Psoas muscle (tissue), 8 donors: ENCODE data around the gene TRIM3. TPM values are rescaled to one million over a fixed set of nuclear protein-coding genes. Genes with fewer than 3 reads are reported as not detected.
A peak's percentile ranks its signal among the peaks of the same experiment; 100 is the strongest.

Experiments
- ATAC-seq, 4 donors: fragments of 200-7000 bp; cut with Tn5 transposase; one replicate each; pipeline ENCODE4 v1.9.1; 2020; ENCODE audit warnings: moderate library complexity in 3 of 4, mild to moderate bottlenecking in 2 of 4
- DNase-seq, 2 donors: peaks; one replicate each; pipeline ENCODE4 v3.0.0-alpha.2; 2020
- H3K27ac ChIP-seq: fragments of 200-600 bp; one replicate; pipeline ENCODE4 v1.8.0; 2022
- H3K27me3 ChIP-seq, 3 donors: fragments of 200-600 bp in 1 of 3; one replicate each; pipeline versions ENCODE4 v1.6.1 to v1.8.0; 2013 to 2022; ENCODE audit warnings: low read length in 2 of 3, mild to moderate bottlenecking in 2 of 3, moderate library complexity in 1 of 3; ENCODE audit not compliant: insufficient read depth in 3 of 3
- H3K36me3 ChIP-seq, 2 donors: fragments of 200-600 bp in 1 of 2; one replicate each; pipeline versions ENCODE4 v1.6.1 to v1.8.0; 2013 to 2022; ENCODE audit warnings: low read depth in 1 of 2, mild to moderate bottlenecking in 1 of 2, moderate library complexity in 1 of 2; ENCODE audit not compliant: insufficient read depth in 1 of 2
- H3K4me1 ChIP-seq: fragments of 200-600 bp; one replicate; pipeline ENCODE4 v1.8.0; 2022
- H3K4me3 ChIP-seq: fragments of 200-600 bp; one replicate; pipeline ENCODE4 v1.8.0; 2022; ENCODE audit warnings: mild to moderate bottlenecking
- H3K9me3 ChIP-seq: fragments of 200-600 bp; one replicate; pipeline ENCODE4 v1.8.0; 2022
- WGBS, 3 donors: extraction: QIAGEN DNeasy Blood & Tissue Kit; methylation state at CpG; one replicate each; pipeline versions ENCODE4 v1.1.6 to v1.1.7; 2013; 5-methylcytosine and 5-hydroxymethylcytosine counted together
- intact Hi-C, 2 donors: fragments of 100-400 bp; cut with DNase I; formaldehyde crosslinking; loops; one replicate each; pipeline versions ENCODE4 v1.11.0 to v1.14.2; 2022
- polyA plus RNA-seq, 3 donors: library from polyadenylated mRNA; stranded (reverse); fragments of 200-250 nt; gene quantifications; one replicate each; pipeline ENCODE4 v1.2.3, GENCODE V29; 2013
- total RNA-seq, 4 donors: library from RNA; stranded (reverse); fragmentation: NEBNext Ultra II Directional in 2 of 4; extraction: Animal tissue kit (Norgen Biotek cat#: 25700) in 2 of 4; gene quantifications; one replicate each; pipeline versions ENCODE4 v1.2.1 to v1.2.4, GENCODE V29; 2021 to 2023
- TF ChIP-seq, protein P1 (sequence below): fragments of 200-600 bp; IDR thresholded peaks from one replicate; pipeline ENCODE4 v1.8.0; 2022; ENCODE audit warnings: antibody characterized with exemption
- donor health status: healthy with polysubstance abuse.
- donor health status: DM: no; HTN: no; CAD: no; lungs with moderate emphysema.
- donor health status: Bipolar disorder and iron deficiency.
- donor health status: healthy.
- donor health status: DM: yes; HTN: yes; CAD: no.
- donor health status: DM: no; HTN: no; CAD: no.
- donor health status: DM: no; HTN: no; CAD: no.
- donor health status: DM: yes; HTN: yes; CAD: no.

Gene TRIM3
- total and polyA plus RNA-seq, 7 donors = 9.6 to 15.3 (median 12.5) TPM

DNA sequence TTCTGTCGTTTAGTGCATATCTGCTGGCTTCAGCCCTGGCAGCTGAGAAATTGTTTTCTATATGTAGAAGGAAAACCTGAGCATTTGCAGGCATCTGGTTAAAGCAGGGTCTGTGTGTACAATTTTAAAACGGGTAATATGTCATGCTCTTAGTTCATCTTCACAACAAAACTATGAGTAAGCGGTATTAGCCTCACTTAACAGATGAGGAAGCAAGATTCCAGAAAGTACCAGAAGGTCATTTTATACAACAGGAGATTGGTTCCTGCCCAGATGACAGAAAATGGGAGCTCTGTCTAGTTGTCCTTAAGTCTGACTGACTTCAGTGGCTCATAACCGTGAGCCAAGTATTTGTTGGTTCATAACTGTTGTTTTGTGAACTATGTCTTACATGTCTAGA lies 8.7 kb upstream of the TRIM3 start:
- WGBS, 3 donors = 74 to 78% (median 75%) methylated on average over 4 of the region's 4 CpGs
- Histone ChIP-seq H3K9me3 (no peaks in the 10 kb centered on the region), H3K27me3 (no peaks in the 10 kb centered on the region), H3K4me3 (peak overlapping the region; percentile 93), H3K36me3 (peaks cover 14 to 78% of the 10 kb centered on the region in 2 donors), H3K4me1 (peaks cover 21% of the 10 kb centered on the region), H3K27ac (peak overlapping the region; percentile 95)
- TF ChIP-seq, protein P1, sequence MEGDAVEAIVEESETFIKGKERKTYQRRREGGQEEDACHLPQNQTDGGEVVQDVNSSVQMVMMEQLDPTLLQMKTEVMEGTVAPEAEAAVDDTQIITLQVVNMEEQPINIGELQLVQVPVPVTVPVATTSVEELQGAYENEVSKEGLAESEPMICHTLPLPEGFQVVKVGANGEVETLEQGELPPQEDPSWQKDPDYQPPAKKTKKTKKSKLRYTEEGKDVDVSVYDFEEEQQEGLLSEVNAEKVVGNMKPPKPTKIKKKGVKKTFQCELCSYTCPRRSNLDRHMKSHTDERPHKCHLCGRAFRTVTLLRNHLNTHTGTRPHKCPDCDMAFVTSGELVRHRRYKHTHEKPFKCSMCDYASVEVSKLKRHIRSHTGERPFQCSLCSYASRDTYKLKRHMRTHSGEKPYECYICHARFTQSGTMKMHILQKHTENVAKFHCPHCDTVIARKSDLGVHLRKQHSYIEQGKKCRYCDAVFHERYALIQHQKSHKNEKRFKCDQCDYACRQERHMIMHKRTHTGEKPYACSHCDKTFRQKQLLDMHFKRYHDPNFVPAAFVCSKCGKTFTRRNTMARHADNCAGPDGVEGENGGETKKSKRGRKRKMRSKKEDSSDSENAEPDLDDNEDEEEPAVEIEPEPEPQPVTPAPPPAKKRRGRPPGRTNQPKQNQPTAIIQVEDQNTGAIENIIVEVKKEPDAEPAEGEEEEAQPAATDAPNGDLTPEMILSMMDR = no peak
- ATAC-seq (no peak), DNase-seq (no peak)
- intact Hi-C loops = loop anchor here (5.0 kb wide), 2 partner anchors 90 to 130 kb away; partner anchors contain the start of genes SMPD1 (in 1 of the 2) and TAF10 (in 1 of the 2)

DNA sequence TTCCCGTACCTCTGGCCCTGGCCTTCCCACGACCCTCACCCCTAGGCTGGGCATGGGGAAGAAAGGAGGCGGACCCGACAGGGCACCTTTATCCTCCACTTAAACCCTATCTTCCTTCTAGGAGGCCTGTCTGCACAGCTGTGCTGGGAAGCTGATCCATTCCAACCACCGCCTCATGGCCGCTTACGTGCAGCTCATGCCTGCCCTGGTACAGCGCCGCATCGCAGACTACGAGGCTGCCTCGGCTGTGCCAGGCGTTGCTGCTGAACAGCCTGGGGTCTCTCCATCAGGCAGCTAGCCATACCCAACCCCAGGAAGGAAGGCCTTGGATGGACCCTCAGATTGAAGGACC lies 8.2 kb upstream of the TRIM3 start:
- DNase-seq (no peak), ATAC-seq (peak in 3 of 4 donors; percentile 6 to 31 (median 9))
- 4% methylated on average over 13 of the region's 13 CpGs for whole genome bisulfite sequencing, 3 donors
- intact Hi-C loops = loop anchor here (5.0 kb wide), 2 partner anchors 90 to 130 kb away; partner anchors contain the start of genes SMPD1 (in 1 of the 2) and TAF10 (in 1 of the 2)
- Histone ChIP-seq H3K27me3 (no peaks in the 10 kb centered on the region), H3K36me3 (peaks cover 13 to 78% of the 10 kb centered on the region in 2 donors), H3K9me3 (no peaks in the 10 kb centered on the region), H3K4me3 (peak overlapping the region; percentile 93), H3K27ac (peak overlapping the region; percentile 95), H3K4me1 (peaks cover 21% of the 10 kb centered on the region)
- TF ChIP-seq, protein P1 = no peak

DNA sequence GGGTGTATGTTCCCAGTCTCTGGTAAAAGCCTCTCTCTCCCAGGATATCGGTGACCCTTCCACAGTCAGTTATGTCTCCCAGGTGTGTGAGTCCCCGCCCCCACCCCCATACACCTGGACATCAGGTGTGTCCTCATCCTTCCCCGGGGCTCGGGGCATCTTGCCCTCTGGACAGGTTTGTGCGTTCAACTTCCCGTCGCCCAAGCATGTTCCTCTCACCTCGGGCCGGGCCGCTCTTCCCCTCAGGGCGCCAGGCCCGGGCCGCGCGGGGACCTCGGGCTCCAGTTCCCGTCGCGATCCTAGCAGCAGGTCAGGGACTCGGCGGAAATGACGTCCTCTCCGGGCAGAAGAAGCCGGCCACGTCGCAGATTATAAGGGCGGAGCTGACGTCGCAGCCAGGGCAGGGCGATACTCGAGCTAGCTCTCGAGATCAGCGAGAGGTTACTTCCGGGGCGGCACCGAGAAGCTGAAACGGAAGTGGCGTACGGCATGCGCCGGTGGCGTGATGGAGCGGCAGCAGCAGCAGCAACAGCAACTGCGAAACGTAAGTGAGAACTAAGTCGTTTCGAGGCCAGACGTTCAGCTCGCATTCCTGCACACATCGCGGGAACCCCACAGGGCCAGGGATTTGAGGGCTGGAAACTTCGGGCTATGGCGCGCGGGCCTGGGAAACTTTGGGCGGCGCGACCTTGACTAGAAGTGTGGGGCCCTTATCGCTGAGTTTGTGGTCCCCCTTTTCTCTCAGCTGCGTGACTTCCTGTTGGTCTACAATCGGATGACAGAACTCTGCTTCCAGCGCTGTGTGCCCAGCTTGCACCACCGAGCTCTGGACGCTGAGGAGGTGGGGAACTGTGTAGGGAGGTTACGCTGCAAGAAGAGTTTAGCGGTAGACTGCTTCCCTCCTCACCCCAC lies 7.5 kb upstream of the TRIM3 start, which contains the start of the genes ARFIP2 and TIMM10B:
Gene ARFIP2 (minus strand): TSS at position 320 of the 912 bp plus-strand sequence. CDS start 910 bp downstream, outside the sequence.
Gene TIMM10B (plus strand): TSS at position 490 of the 912 bp plus-strand sequence. CDS start 16 bp downstream, at position 506.
- Histone ChIP-seq H3K4me3 (peak within 1 kb of the TSS; percentile 93), H3K9me3 (no peaks in the 10 kb centered on the region), H3K27me3 (no peaks in the 10 kb centered on the region), H3K27ac (peak within 1 kb of the TSS; percentile 95), H3K4me1 (peaks cover 21% of the 10 kb centered on the region), H3K36me3 (peaks cover 9 to 75% of the 10 kb centered on the region in 2 donors)
- peak; percentile 98 to 99 (median 99) for ATAC-seq
- peak; percentile 98 to 99 for DNase-seq
- intact Hi-C loops = loop anchor here (5.0 kb wide), 2 partner anchors 89 to 131 kb away; partner anchors contain the start of genes SMPD1 (in 1 of the 2) and TAF10 (in 1 of the 2)
- whole genome bisulfite sequencing, 3 donors = 0 to 1% (median 0%) methylated on average over 65 to 66 of the region's 66 CpGs
- TF ChIP-seq, protein P1 = no peak

DNA sequence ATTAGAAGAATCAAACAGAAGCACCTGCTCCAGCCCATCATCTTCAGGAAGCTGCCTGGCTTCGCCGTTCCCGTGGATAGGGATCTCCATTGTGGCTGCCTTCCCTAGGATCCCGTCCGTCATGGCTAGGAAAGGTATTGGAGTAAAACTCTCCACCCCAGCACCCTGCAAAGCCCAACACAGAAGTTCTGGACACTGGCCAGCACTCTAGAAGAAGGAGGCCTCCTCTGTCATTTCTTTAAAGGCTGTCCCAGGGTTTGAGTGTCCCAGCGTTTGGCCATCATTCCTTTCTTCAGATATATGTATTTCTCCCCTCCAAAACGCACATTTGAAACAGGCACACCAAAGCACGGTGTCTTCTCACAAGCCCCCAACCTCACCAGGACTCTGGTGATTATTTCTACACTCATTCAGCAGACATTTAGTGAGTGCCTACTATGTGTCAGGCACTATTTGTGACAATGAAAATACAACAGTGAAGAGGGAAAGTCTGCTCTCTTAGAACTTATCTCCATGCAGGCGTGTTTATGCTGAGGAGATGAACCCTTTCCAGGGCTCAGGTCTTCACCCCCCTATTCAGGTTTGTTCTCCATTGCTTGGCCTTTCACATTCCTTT lies 6.7 kb upstream of the TRIM3 start:
- Histone ChIP-seq H3K4me3 (peak overlapping the region; percentile 93), H3K9me3 (no peaks in the 10 kb centered on the region), H3K27me3 (no peaks in the 10 kb centered on the region), H3K36me3 (peaks cover 9 to 71% of the 10 kb centered on the region in 2 donors), H3K27ac (peak overlapping the region; percentile 95), H3K4me1 (peaks cover 21% of the 10 kb centered on the region)
- intact Hi-C loops = loop anchor here (5.0 kb wide), 2 partner anchors 88 to 132 kb away; partner anchors contain the start of genes SMPD1 (in 1 of the 2) and TAF10 (in 1 of the 2)
- TF ChIP-seq, protein P1 = no peak
- DNase-seq (no peak), ATAC-seq (no peak)
- 29 to 43% (median 33%) methylated on average over 9 of the region's 9 CpGs for WGBS, 3 donors
